A549 (cell line): ENCODE results near the gene SLC36A4. TPM values are rescaled to one million over a fixed set of nuclear protein-coding genes. Genes with fewer than 3 reads are reported as not detected.

Experiments used
- ATAC-seq, 2 experiments: fragments of 200-7000 bp in 1 of 2; fragments of >200 bp in 1 of 2; cut with Nextera tagmentation in 1 of 2; cut with Tn5 transposase in 1 of 2; 3 replicates each; pipeline versions ENCODE4 v1.8.0 to v1.9.1; 2018 to 2020; ENCODE audit warnings: mild to moderate bottlenecking in 1 of 2, moderate library complexity in 1 of 2
- CTCF ChIA-PET: fragments of 300-600 bp; sonication (Branson Sonifier 250); formaldehyde crosslinking; extraction: SDS; loops from one replicate; lab custom pipeline; 2021; ENCODE audit warnings: antibody characterized with exemption, inconsistent platforms; lab: Yijun Ruan, JAX
- POLR2A ChIA-PET: fragments of 350-600 bp; formaldehyde crosslinking; extraction: SDS; loops from one replicate; lab custom pipeline; 2021; ENCODE audit warnings: antibody characterized with exemption, inconsistent platforms; lab: Yijun Ruan, JAX
- DNase-seq, 2 experiments: peaks; one replicate each; pipeline versions ENCODE4 v3.0.0 to v3.0.0-alpha.2; 2011 to 2016; ENCODE audit warnings: low read depth in 1 of 2, low spot score in 1 of 2
- FAIRE-seq: peaks from 2 replicates; lab custom pipeline; 2011; peaks lifted over from hg19 to GRCh38; lab: Jason Lieb, UNC
- H3K27ac ChIP-seq, 2 experiments: fragments of >200 bp; sonication (Bioruptor Twin); formaldehyde crosslinking; 3 replicates each; pipeline ENCODE4 v1.5.1; 2016 to 2017
- H3K4me1 ChIP-seq: fragments of >200 bp; sonication (Bioruptor Twin); formaldehyde crosslinking; 3 replicates; pipeline ENCODE4 v1.6.1; 2016
- H3K4me2 ChIP-seq: fragments of >200 bp; sonication (Bioruptor Twin); formaldehyde crosslinking; 3 replicates; pipeline ENCODE4 v1.6.1; 2016
- H3K4me3 ChIP-seq: fragments of >200 bp; sonication (Bioruptor Twin); formaldehyde crosslinking; 3 replicates; pipeline ENCODE4 v1.5.1; 2016
- H3K9me3 ChIP-seq: fragments of >200 bp; sonication (Bioruptor Twin); formaldehyde crosslinking; 3 replicates; pipeline ENCODE4 v1.6.1; 2016
- BCL3 ChIP-seq: fragments of >200 bp; sonication (Bioruptor Twin); formaldehyde crosslinking; IDR thresholded peaks from 3 replicates; pipeline ENCODE4 v1.6.1; 2016
- BHLHE40 ChIP-seq: IDR thresholded peaks from 2 replicates; pipeline ENCODE4 v1.6.1; 2012; ENCODE audit warnings: low read depth, low read length, inconsistent platforms
- CBX8 ChIP-seq: fragments of 200-600 bp; sonication (generic); IDR thresholded peaks from 2 replicates; pipeline ENCODE4 v1.6.1; 2016
- CEBPB ChIP-seq, 2 experiments: fragments of >200 bp in 1 of 2; sonication (Bioruptor Twin) in 1 of 2; formaldehyde crosslinking in 1 of 2; IDR thresholded peaks; 2 replicates each; pipeline ENCODE4 v1.6.1; 2012 to 2016
- E2F6 ChIP-seq: IDR thresholded peaks from 2 replicates; pipeline ENCODE4 v1.6.1; 2012; ENCODE audit warnings: low read depth, borderline replicate concordance
- EHF ChIP-seq: fragments of 250-450 bp; sonication (Bioruptor Pico); IDR thresholded peaks from 2 replicates; pipeline ENCODE4 v1.5.0; 2020; ENCODE audit warnings: mild to moderate bottlenecking
- EHMT2 ChIP-seq: fragments of 200-600 bp; sonication (generic); IDR thresholded peaks from 2 replicates; pipeline ENCODE4 v1.6.1; 2016; ENCODE audit warnings: antibody characterized with exemption, low read depth, mild to moderate bottlenecking, moderate library complexity
- ESRRA ChIP-seq: fragments of 150-350 bp; IDR thresholded peaks from 2 replicates; pipeline ENCODE4 v1.6.1; 2014; ENCODE audit warnings: mild to moderate bottlenecking, low read length, borderline replicate concordance
- FOSB ChIP-seq: fragments of 250-450 bp; sonication (Bioruptor Pico); IDR thresholded peaks from 2 replicates; pipeline ENCODE4 v1.5.0; 2020; ENCODE audit warnings: mild to moderate bottlenecking, moderate library complexity
- FOSL2 ChIP-seq, 2 experiments: fragments of 450-650 bp in 1 of 2; fragments of >200 bp in 1 of 2; sonication (Bioruptor Twin) in 1 of 2; formaldehyde crosslinking; IDR thresholded peaks; 2 replicates each; pipeline versions ENCODE4 v1.5.0 to v1.6.1; 2016 to 2020; ENCODE audit warnings: mild to moderate bottlenecking in 1 of 2, moderate library complexity in 1 of 2
- FOXS1 ChIP-seq: fragments of 250-450 bp; sonication (Bioruptor Pico); IDR thresholded peaks from 2 replicates; pipeline ENCODE4 v1.5.0; 2020; ENCODE audit warnings: mild to moderate bottlenecking, moderate library complexity
- GATA3 ChIP-seq: IDR thresholded peaks from 2 replicates; pipeline ENCODE4 v1.6.1; 2012; ENCODE audit warnings: borderline replicate concordance
- HES2 ChIP-seq: fragments of >200 bp; sonication (Bioruptor Twin); formaldehyde crosslinking; IDR thresholded peaks from 2 replicates; pipeline ENCODE4 v1.6.1; 2016
- HEYL ChIP-seq: fragments of 250-450 bp; sonication (Bioruptor Pico); IDR thresholded peaks from 2 replicates; pipeline ENCODE4 v1.8.0; 2021; ENCODE audit warnings: mild to moderate bottlenecking, moderate library complexity
- HMGXB4 ChIP-seq: fragments of 250-450 bp; sonication (Bioruptor Pico); IDR thresholded peaks from 2 replicates; pipeline ENCODE4 v1.5.0; 2021; ENCODE audit warnings: mild to moderate bottlenecking, moderate library complexity, borderline replicate concordance
- JUN ChIP-seq, 2 experiments: fragments of >200 bp; sonication (Bioruptor Twin); formaldehyde crosslinking; IDR thresholded peaks; 2 replicates in 1 of 2; 3 replicates in 1 of 2; pipeline ENCODE4 v1.6.1; 2016 to 2017
- KDM1A ChIP-seq: fragments of 200-600 bp; sonication (generic); IDR thresholded peaks from 2 replicates; pipeline ENCODE4 v1.6.1; 2016; ENCODE audit warnings: low read depth, mild to moderate bottlenecking
- KDM5A ChIP-seq: fragments of 200-600 bp; sonication (generic); IDR thresholded peaks from 2 replicates; pipeline ENCODE4 v1.6.1; 2016; ENCODE audit warnings: antibody characterized with exemption, mild to moderate bottlenecking
- MAX ChIP-seq: IDR thresholded peaks from 2 replicates; pipeline ENCODE4 v1.6.1; 2012
- NPAS2 ChIP-seq: fragments of 250-450 bp; sonication (Bioruptor Pico); IDR thresholded peaks from 2 replicates; pipeline ENCODE4 v1.8.0; 2022; ENCODE audit warnings: mild to moderate bottlenecking, moderate library complexity, borderline replicate concordance
- PBX3 ChIP-seq: IDR thresholded peaks from 2 replicates; pipeline ENCODE4 v1.6.1; 2012
- POLR2AphosphoS2 ChIP-seq: conservative IDR thresholded peaks from 2 replicates; pipeline ENCODE4 v1.6.1; 2012; ENCODE audit warnings: low read length, improper control_type of control experiment, inconsistent platforms
- RAD21 ChIP-seq, 2 experiments: fragments of >200 bp in 1 of 2; sonication (Bioruptor Twin) in 1 of 2; formaldehyde crosslinking in 1 of 2; IDR thresholded peaks in 1 of 2; conservative IDR thresholded peaks in 1 of 2; 2 replicates in 1 of 2; 3 replicates in 1 of 2; pipeline ENCODE4 v1.6.1; 2012 to 2018; ENCODE audit warnings: inconsistent platforms in 1 of 2
- RARB ChIP-seq: fragments of 250-450 bp; sonication (Bioruptor Pico); IDR thresholded peaks from 2 replicates; pipeline ENCODE4 v1.8.0; 2021; ENCODE audit warnings: mild to moderate bottlenecking, moderate library complexity
- REST ChIP-seq: fragments of 200-600 bp; sonication (generic); IDR thresholded peaks from 2 replicates; pipeline ENCODE4 v1.6.1; 2016; ENCODE audit warnings: antibody characterized with exemption, mild to moderate bottlenecking, moderate library complexity
- RFX5 ChIP-seq: fragments of 450-650 bp; IDR thresholded peaks from 2 replicates; pipeline ENCODE4 v1.7.1; 2014; ENCODE audit warnings: antibody characterized with exemption, mild to moderate bottlenecking, moderate library complexity
- SMC3 ChIP-seq: fragments of >200 bp; sonication (Bioruptor Twin); formaldehyde crosslinking; IDR thresholded peaks from 3 replicates; pipeline ENCODE4 v1.6.1; 2018; ENCODE audit warnings: inconsistent platforms
- SREBF2 ChIP-seq: fragments of 450-650 bp; IDR thresholded peaks from 2 replicates; pipeline ENCODE4 v1.6.1; 2014; ENCODE audit warnings: mild to moderate bottlenecking, moderate library complexity
- ZFP36 ChIP-seq: fragments of 450-650 bp; IDR thresholded peaks from 2 replicates; pipeline ENCODE4 v1.6.1; 2014; ENCODE audit warnings: borderline replicate concordance; ENCODE audit not compliant: partially characterized antibody
- WGBS: methylation state at CpG from one replicate; pipeline ENCODE4 v1.1.6; 2017; ENCODE audit errors: missing lambda C conversion rate; 5-methylcytosine and 5-hydroxymethylcytosine counted together
- polyA plus RNA-seq, 4 experiments: library from polyadenylated mRNA; depleted of rRNA in 3 of 4; stranded (reverse); fragments of >200 nt; fragmentation: RNase III in 1 of 4; extraction: RNeasy Plus Mini Kit Qiagen cat#74134 plus additional on column Dnase treatment in 1 of 4; gene quantifications; 2 replicates in 3 of 4; 3 replicates in 1 of 4; pipeline ENCODE4 v1.2.3, GENCODE V29; 2011 to 2017

SLC36A4 gene
- polyA plus RNA-seq, 2 of the 4 experiments (the other 2 are of a cell fraction): 24.1 to 30.5 TPM

- Histone ChIP-seq H3K27ac (no peak overlapping the region), H3K4me2 (no peak overlapping the region), H3K9me3 (no peaks in the 10 kb centered on the region), H3K4me3 (no peak overlapping the region), H3K4me1 (no peaks in the 10 kb centered on the region)
- no peak for ATAC-seq
- CTCF ChIA-PET: no interaction called here
- POLR2A ChIA-PET: no interaction called here
- no peak for FAIRE-seq
- TF ChIP-seq JUN (IDR thresholded peaks at IDR 0.05) (no peak), EHMT2 (no peak), KDM1A (no peak), HMGXB4 (no peak), SMC3 (no peak), MAX (no peak), GATA3 (no peak), E2F6 (no peak), RARB (no peak), RAD21 (conservative IDR thresholded peaks at IDR 0.05 in 1 of 2, IDR thresholded peaks at IDR 0.05 in 1 of 2) (no peak), BCL3 (no peak), POLR2AphosphoS2 (no peak), PBX3 (no peak), HEYL (no peak), SREBF2 (no peak), RFX5 (no peak)
- no peak for DNase-seq
These were observed 54.6 kb downstream of the SLC36A4 start for GRCh38 chr11:93143186-93143585.

- ATAC-seq (no peak), FAIRE-seq (no peak), DNase-seq (no peak)
- TF ChIP-seq ZFP36: no peak
- no peak for TF ChIP-seq FOSB (CRISPR knock-in tag)
- TF ChIP-seq JUN (IDR thresholded peaks at IDR 0.05): no peak
- no peak for TF ChIP-seq FOSL2 (IDR thresholded peaks at IDR 0.05)
- TF ChIP-seq FOSL2 (CRISPR knock-in tag; IDR thresholded peaks at IDR 0.05): no peak
- TF ChIP-seq RAD21 (conservative IDR thresholded peaks at IDR 0.05 in 1 of 2, IDR thresholded peaks at IDR 0.05 in 1 of 2): no peak
- TF ChIP-seq KDM5A: no peak
- TF ChIP-seq CBX8: no peak
- TF ChIP-seq BHLHE40: no peak
- TF ChIP-seq REST: no peak
- no peak for TF ChIP-seq RFX5
- TF ChIP-seq ESRRA: no peak
- TF ChIP-seq HES2: no peak
- TF ChIP-seq NPAS2 (CRISPR knock-in tag): no peak
- no peak for TF ChIP-seq SMC3
- TF ChIP-seq RARB: no peak
- no peak for TF ChIP-seq EHF (CRISPR knock-in tag)
- TF ChIP-seq FOXS1 (CRISPR knock-in tag): no peak
- no peak for TF ChIP-seq CEBPB (IDR thresholded peaks at IDR 0.05)
- Histone ChIP-seq H3K4me1 (no peaks in the 10 kb centered on the region), H3K27ac (no peak overlapping the region), H3K4me3 (no peak overlapping the region), H3K9me3 (no peaks in the 10 kb centered on the region), H3K4me2 (no peak overlapping the region)
- ChIA-PET POLR2A (no interaction called here), CTCF (no interaction called here)
- 69% methylated on average over 4 of the region's 4 CpGs for WGBS
These were observed 64.2 kb downstream of the SLC36A4 start for GRCh38 chr11:93133488-93134109.
